HS-27A (cell line): ENCODE data around the gene MRPL55.

Experiments
- DNase-seq: peaks from one replicate; pipeline ENCODE4 v3.0.0-alpha.2; 2012; ENCODE audit warnings: low read depth, missing footprints

The MRPL55 gene

DNA sequence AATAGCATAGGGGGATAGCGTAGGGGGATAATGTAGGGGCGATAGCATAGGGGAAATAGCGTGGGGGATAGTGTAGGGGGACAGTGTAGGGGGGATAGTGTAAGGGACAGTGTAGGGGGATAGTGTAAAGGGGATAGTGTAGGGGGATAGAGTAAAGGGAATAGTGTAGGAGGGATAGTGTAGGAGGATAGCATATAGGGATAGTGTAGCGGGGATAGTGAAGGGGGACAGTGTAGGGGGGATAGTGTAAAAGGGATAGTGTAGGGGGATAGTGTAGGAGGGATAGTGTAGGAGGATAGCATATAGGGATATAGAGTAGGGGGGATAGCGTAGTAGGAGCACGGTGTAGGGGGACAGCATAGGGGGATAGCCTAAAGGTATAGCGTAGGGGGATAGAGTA lies 40.7 kb downstream of the MRPL55 start:
- DNase-seq: no peak

DNA sequence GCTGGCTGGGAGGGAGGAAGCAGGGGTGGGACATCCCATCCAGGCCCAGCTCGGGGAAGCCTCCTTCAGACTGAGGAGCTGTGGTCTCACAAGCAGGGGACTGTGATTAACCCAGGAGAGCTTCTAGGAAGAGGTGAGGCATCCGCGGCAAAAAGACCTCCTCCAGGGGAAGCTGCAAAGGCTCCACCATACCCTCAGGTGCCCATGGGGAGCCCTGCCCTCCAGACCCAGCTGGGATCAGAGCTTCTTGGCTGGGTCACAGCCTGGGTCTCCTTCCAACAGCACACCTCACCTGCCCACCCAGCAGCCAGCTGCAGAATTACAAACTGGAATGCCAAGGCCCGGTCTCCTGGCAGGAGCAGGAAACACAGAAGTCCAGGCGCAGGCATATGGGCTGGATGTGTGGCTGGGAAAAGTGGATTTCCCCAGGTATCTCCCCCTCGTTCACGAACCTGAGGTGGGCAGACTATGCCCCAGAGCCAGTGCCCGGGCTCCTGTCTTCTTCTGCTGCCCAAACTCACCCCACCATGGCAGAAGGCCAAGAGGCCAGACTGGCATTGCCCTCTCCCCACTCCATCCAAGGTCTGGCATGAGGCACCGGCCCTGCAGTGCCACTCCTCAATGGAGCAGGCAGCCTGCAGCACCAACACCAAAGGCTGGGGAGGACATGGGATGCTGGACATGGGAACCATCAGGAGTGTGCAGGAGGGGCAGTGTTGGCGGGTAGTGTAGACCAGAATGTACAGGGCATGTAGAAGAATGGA lies 42.0 kb downstream of the MRPL55 start:
- DNase-seq: no peak

GRCh38 chr1:228066416-228066815 lies 42.7 kb downstream of the MRPL55 start:
- DNase-seq: no peak

GRCh38 chr1:228065543-228066347 lies 43.4 kb downstream of the MRPL55 start:
- no peak for DNase-seq

DNA sequence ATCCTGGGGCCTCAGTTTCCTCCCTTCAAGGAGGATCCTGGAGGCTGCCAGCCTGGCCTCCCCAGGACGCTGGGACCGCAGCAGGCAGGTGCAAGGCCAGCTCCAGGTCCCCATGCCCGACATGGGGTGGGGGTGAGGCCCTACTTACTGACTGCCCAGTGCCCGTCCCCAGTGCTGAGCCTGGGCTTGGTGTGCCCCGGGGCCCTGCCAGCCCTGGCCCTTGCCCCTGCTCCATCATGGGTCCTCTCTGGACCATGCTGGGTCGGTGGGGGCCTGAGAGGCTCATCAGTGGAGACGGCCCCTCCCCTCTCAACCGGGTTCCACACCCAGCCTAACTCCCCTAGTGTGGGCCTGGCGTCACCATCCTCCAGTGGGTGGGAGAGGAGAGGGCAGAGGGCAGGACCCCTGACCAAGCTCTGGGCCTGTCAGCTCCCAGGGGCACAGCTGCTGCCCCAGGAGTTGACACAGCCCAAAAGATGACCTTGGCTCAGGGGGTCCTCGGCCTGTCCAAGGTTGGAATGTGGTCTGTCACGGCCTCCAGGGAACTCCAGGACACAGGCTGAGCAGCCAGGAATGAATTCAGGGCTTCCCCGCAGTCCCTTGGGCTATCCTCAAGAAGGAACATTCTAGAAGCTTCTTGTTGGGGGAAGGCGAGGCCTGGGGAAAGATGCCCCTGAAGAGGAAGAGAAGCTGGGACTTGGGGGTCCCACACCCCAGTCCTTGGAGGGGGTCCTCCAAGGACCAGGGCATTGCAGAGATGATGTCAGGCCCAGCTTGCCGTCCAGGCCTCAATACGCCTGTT lies 44.2 kb downstream of the MRPL55 start:
- no peak for DNase-seq

DNA sequence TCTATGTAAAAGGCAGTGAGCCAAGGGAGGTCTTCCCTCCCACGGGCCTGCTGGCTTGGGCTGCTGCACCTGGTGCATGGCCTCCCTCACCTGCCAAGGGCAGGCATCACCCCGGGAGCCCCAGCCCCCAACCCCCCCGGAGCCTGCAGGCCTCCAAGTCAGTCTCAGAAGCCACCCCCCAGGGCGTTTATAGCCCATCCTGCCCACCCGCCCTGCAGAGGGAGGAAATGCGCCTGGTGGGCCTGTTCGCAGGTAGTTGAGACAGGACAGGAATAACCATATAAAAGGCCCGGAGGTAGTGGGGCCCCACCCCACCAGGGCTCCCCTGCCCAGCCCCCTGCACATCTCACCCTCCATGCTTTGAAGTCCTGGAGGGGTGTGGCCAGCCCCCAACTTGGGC lies 44.8 kb downstream of the MRPL55 start:
- DNase-seq: no peak

DNA sequence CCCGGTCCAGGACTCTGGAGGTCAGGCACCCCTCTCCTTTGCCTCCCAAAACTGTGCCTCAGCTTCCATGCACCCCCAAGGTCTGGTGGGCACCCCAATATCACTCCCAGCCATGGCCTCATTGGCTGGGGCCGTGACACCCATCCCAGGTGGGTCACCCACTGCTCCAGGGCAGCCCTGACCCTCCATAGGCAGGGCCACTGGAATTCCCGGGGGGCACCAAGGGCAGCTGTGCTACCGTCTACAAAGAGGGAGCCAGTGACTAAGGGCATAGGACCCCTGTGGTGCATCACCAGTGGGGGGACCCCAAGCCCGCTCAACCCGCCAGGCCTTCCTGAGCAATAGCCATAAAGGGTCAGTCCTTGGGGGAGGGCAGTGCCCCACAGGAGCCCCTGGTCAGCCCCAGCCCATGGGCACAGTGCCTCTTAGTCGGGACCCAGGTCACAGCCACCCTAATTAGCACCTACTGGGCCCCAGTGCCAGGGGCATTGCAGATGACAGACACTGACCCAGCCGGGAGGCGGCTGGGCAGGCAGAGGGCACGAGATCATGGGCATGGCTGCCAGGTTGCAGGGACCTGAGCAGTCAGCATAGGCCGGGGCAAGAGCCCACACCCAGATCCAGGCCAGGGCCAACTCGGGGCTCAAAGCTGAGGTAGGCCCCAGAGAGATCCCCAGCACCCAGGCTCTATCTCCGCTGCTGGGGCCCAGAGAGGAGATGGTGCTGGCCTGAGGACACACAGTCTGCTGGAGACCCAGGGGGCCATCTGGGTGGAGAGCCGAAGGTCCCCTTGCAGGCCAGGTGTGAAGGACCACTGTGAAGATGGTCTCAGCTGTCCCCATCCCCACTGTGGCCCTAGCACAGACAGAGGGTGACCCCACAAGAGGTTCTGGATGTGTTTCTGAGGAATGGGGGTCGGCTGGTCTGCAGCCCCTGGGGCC lies 45.6 kb downstream of the MRPL55 start:
- DNase-seq: no peak

DNA sequence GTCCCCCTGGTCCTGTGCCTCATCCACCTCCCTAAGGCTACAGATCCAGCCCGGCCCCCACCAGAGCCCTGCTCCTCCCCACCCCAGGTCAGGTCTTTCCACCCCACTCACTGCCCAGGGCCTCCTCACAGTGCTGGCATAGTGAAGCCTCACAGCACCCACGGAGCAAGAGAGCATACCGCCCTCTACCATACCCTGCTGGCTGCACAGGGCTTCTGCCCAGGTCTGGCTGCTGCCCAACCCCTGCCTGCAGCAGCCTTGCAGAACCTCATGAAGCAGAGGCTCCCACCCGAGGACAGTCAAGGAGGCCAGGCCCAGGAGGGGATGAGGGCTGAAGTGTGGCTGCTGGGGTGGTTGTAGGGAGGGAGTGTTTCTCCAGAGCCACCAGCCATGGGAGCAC lies 46.3 kb downstream of the MRPL55 start:
- DNase-seq: no peak

DNA sequence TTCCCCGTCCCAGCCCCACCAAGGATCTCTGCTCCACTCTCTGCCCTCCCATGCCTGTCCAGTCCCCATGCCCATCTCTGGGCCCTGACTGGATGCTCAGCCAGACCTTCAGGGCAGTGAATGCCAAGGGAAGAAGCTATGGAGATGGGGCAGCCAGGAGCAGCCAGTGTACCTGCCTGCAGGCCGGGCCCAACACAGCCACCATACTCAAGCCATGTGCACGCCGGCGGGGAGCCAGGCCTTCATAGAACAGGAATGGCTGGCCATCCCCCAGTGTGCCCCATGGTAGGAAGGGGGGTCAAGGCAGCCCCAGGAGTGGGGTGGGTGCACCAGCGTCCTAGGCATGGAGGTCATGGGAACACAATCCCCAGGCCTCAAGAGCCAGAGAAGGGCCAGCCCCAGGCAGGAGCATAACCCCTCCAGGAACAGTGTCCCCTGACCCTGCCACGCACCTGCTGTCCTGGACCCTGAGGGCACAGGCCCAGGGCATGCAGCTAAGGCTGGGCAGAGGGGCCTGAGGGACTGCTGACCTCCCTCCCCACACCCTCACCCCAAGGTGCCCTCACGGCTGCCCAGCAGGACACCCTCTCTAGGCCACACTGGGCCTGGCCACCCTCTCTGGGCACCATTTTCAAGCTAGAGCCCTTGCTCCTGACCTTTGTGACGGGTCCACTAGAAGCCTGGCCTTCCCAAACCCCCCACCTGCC lies 46.9 kb downstream of the MRPL55 start:
- DNase-seq: no peak

- DNase-seq: no peak
Measured at GRCh38 chr1:228061411-228062084, 47.6 kb downstream of the MRPL55 start.

DNA sequence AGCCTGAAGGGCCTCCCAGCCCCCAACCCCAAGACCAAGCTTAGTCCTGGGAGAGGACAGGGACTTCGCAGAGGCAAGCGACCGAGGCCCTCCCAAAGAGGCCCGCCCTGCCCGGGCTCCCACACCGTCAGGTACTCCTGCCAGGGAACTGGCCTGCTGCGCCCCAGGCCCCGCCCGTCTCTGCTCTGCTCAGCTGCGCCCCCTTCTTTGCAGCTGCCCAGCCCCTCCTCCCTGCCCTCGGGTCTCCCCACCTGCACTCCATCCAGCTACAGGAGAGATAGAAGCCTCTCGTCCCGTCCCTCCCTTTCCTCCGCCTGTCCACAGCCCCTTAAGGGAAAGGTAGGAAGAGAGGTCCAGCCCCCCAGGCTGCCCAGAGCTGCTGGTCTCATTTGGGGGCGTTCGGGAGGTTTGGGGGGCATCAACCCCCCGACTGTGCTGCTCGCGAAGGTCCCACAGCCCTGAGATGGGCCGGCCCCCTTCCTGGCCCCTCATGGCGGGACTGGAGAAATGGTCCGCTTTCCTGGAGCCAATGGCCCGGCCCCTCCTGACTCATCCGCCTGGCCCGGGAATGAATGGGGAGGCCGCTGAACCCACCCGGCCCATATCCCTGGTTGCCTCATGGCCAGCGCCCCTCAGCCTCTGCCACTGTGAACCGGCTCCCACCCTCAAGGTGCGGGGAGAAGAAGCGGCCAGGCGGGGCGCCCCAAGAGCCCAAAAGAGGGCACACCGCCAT lies 48.5 kb downstream of the MRPL55 start:
- no peak for DNase-seq

GRCh38 chr1:228059634-228060457 lies 49.3 kb downstream of the MRPL55 start:
- DNase-seq: no peak

GRCh38 chr1:228058949-228059633 lies 50.0 kb downstream of the MRPL55 start:
- no peak for DNase-seq

- DNase-seq: no peak
Measured at GRCh38 chr1:228058172-228058948, 50.7 kb downstream of the MRPL55 start.
